Measurements from ENCODE around the gene VPS11.

DNA sequence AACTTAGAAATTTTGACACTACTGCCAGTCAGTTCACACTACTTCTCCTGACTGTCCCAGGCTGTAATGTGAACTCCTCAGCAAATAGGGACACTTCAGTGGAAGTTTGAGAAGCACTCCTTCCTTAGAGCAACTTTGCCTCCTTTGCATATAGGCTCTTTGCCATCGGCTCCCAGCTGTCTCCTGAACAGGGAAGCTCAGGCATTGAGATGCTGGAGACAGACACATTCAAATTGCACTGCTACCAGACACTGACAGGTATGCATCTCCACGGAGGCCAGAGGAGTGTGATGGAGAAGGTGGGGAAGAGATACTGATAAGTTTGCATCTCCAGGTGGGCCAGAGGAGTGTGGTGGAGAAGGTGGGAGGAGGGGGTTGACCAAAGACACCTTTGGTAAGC is 47.6 kb upstream of the VPS11 start:
- TF ChIP-seq, protein P1, sequence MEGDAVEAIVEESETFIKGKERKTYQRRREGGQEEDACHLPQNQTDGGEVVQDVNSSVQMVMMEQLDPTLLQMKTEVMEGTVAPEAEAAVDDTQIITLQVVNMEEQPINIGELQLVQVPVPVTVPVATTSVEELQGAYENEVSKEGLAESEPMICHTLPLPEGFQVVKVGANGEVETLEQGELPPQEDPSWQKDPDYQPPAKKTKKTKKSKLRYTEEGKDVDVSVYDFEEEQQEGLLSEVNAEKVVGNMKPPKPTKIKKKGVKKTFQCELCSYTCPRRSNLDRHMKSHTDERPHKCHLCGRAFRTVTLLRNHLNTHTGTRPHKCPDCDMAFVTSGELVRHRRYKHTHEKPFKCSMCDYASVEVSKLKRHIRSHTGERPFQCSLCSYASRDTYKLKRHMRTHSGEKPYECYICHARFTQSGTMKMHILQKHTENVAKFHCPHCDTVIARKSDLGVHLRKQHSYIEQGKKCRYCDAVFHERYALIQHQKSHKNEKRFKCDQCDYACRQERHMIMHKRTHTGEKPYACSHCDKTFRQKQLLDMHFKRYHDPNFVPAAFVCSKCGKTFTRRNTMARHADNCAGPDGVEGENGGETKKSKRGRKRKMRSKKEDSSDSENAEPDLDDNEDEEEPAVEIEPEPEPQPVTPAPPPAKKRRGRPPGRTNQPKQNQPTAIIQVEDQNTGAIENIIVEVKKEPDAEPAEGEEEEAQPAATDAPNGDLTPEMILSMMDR (IDR thresholded peaks at IDR 0.05): no peak
- TF ChIP-seq EP300 (IDR thresholded peaks at IDR 0.05): no peak
- TF ChIP-seq POLR2A (IDR thresholded peaks at IDR 0.05; ENCODE audit: low read depth): no peak
